ENCODE results near the gene GDF2. TPM values are rescaled to one million over a fixed set of nuclear protein-coding genes. Genes with fewer than 3 reads are reported as not detected.
A peak's percentile ranks its signal among the peaks of the same experiment; 100 is the strongest.

The GDF2 gene
- total RNA-seq, 3 donors from 2014 or later (not counting 1 experiment from before 2014, with no cell fraction given) = not detected

DNA sequence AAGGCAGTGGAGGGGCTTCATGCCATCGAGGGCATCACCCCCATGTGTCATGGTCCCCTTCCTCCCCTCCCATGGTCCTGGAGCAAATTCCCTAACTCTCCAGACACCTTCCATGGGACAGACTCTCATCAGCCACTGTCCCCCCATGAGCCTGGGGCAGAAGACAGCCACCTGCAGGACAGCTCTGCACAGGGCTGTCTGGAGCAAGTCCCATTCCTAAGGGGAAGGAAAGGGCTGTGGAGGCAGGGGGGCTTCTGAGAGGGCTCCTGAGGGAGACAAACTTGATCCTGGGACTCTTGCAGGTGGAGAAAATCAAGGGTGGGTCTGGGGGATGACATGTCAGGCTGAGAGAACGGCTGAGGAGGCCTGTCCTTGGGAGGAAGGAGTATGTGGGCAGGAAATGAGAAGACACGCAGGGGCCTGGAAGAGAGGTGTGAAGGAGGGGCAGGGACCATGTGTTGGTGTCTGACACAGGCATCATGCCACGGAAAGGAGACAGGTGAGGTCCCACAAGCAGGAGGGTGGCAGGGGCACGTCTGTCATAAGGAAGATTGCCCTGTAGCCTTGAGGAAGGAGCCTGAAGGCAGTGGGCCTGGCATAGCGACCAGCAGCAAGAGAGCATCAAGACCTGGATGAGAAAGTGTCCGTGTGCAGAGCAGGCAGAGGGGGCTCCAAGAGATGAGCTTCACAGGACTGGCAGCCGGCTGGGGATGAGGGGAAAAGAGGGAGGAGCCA lies 36.7 kb upstream of the GDF2 start:
- intact Hi-C loops (cut with micrococcal nuclease) = no loop called here
- Histone ChIP-seq H3K9me3 (ENCODE audit: control insufficient read depth, insufficient read depth, low read length) (no peaks in the 10 kb centered on the region), H3K36me3 (ENCODE audit: control insufficient read depth, insufficient read depth, low read length) (no peaks in the 10 kb centered on the region), H3K27ac (ENCODE audit: low read length) (no peak overlapping the region), H3K4me1 (ENCODE audit: control insufficient read depth, insufficient read depth, low read length) (peaks cover 8% of the 10 kb centered on the region), H3K27me3 (ENCODE audit: control insufficient read depth, insufficient read depth, low read length) (no peaks in the 10 kb centered on the region), H3K4me3 (ENCODE audit: low read length) (no peak overlapping the region)
- TF ChIP-seq CTCF (IDR thresholded peaks at IDR 0.05) = no peak
- H3K4me3 Mint-ChIP-seq = no peak overlapping the region
- no peaks in the 10 kb centered on the region for H3K36me3 Mint-ChIP-seq
- DNase-seq (no peak), ATAC-seq (no peak)
- peaks cover 0 to 3% of the 10 kb centered on the region in 2 donors for H3K27me3 Mint-ChIP-seq (ENCODE audit: low read depth in 2 of 2)
- WGBS (ENCODE audit: insufficient coverage) = 62% methylated on average over 8 of the region's 8 CpGs
- no peak overlapping the region for H3K27ac Mint-ChIP-seq
- peaks cover 0 to 9% of the 10 kb centered on the region in 2 donors for H3K4me1 Mint-ChIP-seq
- H3K9me3 Mint-ChIP-seq = no peaks in the 10 kb centered on the region

GRCh38 chr10:47286116-47286505 lies 36.1 kb upstream of the GDF2 start:
- H3K27ac ChIP-seq (ENCODE audit: low read length) = no peak overlapping the region
- no peaks in the 10 kb centered on the region for H3K36me3 Mint-ChIP-seq
- ATAC-seq = no peak
- DNase-seq = no peak
- no peaks in the 10 kb centered on the region for H3K36me3 ChIP-seq (ENCODE audit: control insufficient read depth, insufficient read depth, low read length)
- intact Hi-C loops (cut with micrococcal nuclease) = no loop called here
- no peak for TF ChIP-seq CTCF (IDR thresholded peaks at IDR 0.05)
- 64% methylated on average over 4 of the region's 4 CpGs for WGBS (ENCODE audit: insufficient coverage)
- H3K4me1 Mint-ChIP-seq = peaks cover 0 to 9% of the 10 kb centered on the region in 2 donors
- H3K27me3 ChIP-seq (ENCODE audit: control insufficient read depth, insufficient read depth, low read length) = no peaks in the 10 kb centered on the region
- H3K4me3 Mint-ChIP-seq = no peak overlapping the region
- H3K9me3 ChIP-seq (ENCODE audit: control insufficient read depth, insufficient read depth, low read length) = no peaks in the 10 kb centered on the region
- H3K4me1 ChIP-seq (ENCODE audit: control insufficient read depth, insufficient read depth, low read length) = peaks cover 8% of the 10 kb centered on the region
- H3K27ac Mint-ChIP-seq = no peak overlapping the region
- H3K9me3 Mint-ChIP-seq = no peaks in the 10 kb centered on the region
- H3K4me3 ChIP-seq (ENCODE audit: low read length) = no peak overlapping the region
- peaks cover 0 to 3% of the 10 kb centered on the region in 2 donors for H3K27me3 Mint-ChIP-seq (ENCODE audit: low read depth in 2 of 2)

DNA sequence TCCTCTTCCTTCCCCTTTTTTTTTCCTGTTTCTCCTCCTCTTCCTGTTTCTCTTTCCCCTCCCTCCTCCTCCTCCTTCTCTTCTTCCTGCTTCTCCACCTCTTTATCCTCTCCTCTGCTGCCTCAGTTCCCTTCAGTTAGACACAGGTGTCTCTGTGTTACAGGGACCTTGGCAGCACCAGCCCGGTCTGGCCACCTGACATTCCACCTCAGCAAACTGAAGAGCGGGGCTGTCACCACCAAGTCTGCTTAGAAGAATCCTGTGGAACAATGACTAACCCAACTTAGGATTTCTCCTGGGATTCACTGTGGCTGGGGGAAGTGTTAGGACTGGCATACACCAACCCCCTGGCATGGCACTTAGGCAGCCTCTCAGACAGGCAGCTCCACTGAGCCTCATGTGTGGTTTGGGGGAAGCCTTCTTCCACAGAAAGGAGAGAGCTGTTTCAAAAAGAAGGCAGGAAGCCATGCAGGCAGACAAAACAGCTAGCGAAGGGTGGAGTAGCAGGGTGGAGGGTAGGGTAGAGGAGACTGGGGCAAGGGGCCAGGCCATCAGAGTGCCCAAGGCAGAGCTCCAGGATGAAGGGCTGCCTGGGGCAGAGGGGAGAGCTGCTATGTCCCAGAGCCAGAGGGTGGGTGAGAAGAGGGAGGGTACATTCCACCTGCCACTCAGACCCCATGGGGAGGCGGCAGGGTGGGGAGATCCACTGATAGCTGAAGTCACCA lies 35.5 kb upstream of the GDF2 start:
- no peaks in the 10 kb centered on the region for H3K9me3 ChIP-seq (ENCODE audit: control insufficient read depth, insufficient read depth, low read length)
- no peaks in the 10 kb centered on the region for H3K9me3 Mint-ChIP-seq
- peaks cover 8% of the 10 kb centered on the region for H3K4me1 ChIP-seq (ENCODE audit: control insufficient read depth, insufficient read depth, low read length)
- DNase-seq = peak in 1 of 2 donors; percentile 33
- H3K4me1 Mint-ChIP-seq = peaks cover 0 to 9% of the 10 kb centered on the region in 2 donors
- H3K27me3 ChIP-seq (ENCODE audit: control insufficient read depth, insufficient read depth, low read length) = no peaks in the 10 kb centered on the region
- 84% methylated on average over 4 of the region's 4 CpGs for WGBS (ENCODE audit: insufficient coverage)
- ATAC-seq = no peak
- no peak overlapping the region for H3K4me3 Mint-ChIP-seq
- no peaks in the 10 kb centered on the region for H3K36me3 Mint-ChIP-seq
- no peak for TF ChIP-seq CTCF (IDR thresholded peaks at IDR 0.05)
- no peak overlapping the region for H3K27ac ChIP-seq (ENCODE audit: low read length)
- H3K4me3 ChIP-seq (ENCODE audit: low read length) = no peak overlapping the region
- intact Hi-C loops (cut with micrococcal nuclease) = no loop called here
- H3K27ac Mint-ChIP-seq = no peak overlapping the region
- H3K27me3 Mint-ChIP-seq (ENCODE audit: low read depth in 2 of 2) = peaks cover under 1 to 3% of the 10 kb centered on the region in 2 donors
- H3K36me3 ChIP-seq (ENCODE audit: control insufficient read depth, insufficient read depth, low read length) = no peaks in the 10 kb centered on the region
